ENCODE data around the gene ARHGEF2.

Gene ARHGEF2

GRCh38 chr1:155918660-155919059 lies 59.7 kb downstream of the ARHGEF2 start:
- TF ChIP-seq CTCF (conservative IDR thresholded peaks at IDR 0.05; ENCODE audit: low read depth, low read length): no peak
- no peaks in the 10 kb centered on the region for H3K4me1 ChIP-seq (ENCODE audit: low read depth, poor library complexity, severe bottlenecking)
- H3K27ac ChIP-seq: no peak overlapping the region
- no peak overlapping the region for H3K9ac ChIP-seq
- H4K20me1 ChIP-seq (ENCODE audit: insufficient read depth): no peaks in the 10 kb centered on the region
- no peak overlapping the region for H3K4me2 ChIP-seq
- no peak overlapping the region for H2AFZ ChIP-seq (ENCODE audit: low read depth)
- H3K4me3 ChIP-seq (IDR thresholded peaks at IDR 0.05; ENCODE audit: insufficient read depth, low read depth, low read length): no peak overlapping the region
- peaks cover 10% of the 10 kb centered on the region; the same call in 1 of the 2 replicates for H3K79me2 ChIP-seq (ENCODE audit: insufficient read depth, low read depth)
- peaks cover 78% of the 10 kb centered on the region; the same call in 1 of the 2 replicates for H3K36me3 ChIP-seq (ENCODE audit: insufficient read depth)
- no peaks in the 10 kb centered on the region for H3K27me3 ChIP-seq (ENCODE audit: insufficient read depth, low read depth)

- no peak overlapping the region for H3K27ac ChIP-seq
- peaks cover 49% of the 10 kb centered on the region; the same call in 1 of the 2 replicates for H3K36me3 ChIP-seq (ENCODE audit: insufficient read depth)
- TF ChIP-seq CTCF (conservative IDR thresholded peaks at IDR 0.05; ENCODE audit: low read depth, low read length): no peak
Observed at GRCh38 chr1:155913969-155914757, 64.2 kb downstream of the ARHGEF2 start.

GRCh38 chr1:155912056-155912536 lies 66.3 kb downstream of the ARHGEF2 start:
- no peaks in the 10 kb centered on the region for H4K20me1 ChIP-seq (ENCODE audit: insufficient read depth)
- H3K36me3 ChIP-seq (ENCODE audit: insufficient read depth): peaks cover 42% of the 10 kb centered on the region; the same call in 1 of the 2 replicates
- H3K9ac ChIP-seq: no peak overlapping the region
- TF ChIP-seq CTCF (conservative IDR thresholded peaks at IDR 0.05; ENCODE audit: low read depth, low read length): no peak
- H3K79me2 ChIP-seq (ENCODE audit: insufficient read depth, low read depth): peaks cover 7% of the 10 kb centered on the region; the same call in 1 of the 2 replicates
- H2AFZ ChIP-seq (ENCODE audit: low read depth): no peak overlapping the region
- peak overlapping the region; percentile 25; the same call in 1 of the 2 replicates for H3K27ac ChIP-seq
- H3K4me2 ChIP-seq: peak overlapping the region; percentile 66
- no peaks in the 10 kb centered on the region for H3K27me3 ChIP-seq (ENCODE audit: insufficient read depth, low read depth)
- no peak overlapping the region for H3K4me3 ChIP-seq (IDR thresholded peaks at IDR 0.05; ENCODE audit: insufficient read depth, low read depth, low read length)
- peaks cover 28% of the 10 kb centered on the region for H3K4me1 ChIP-seq (ENCODE audit: low read depth, poor library complexity, severe bottlenecking)

More at GRCh38 chr1:155913969-155914757, 64.2 kb downstream of the ARHGEF2 start:
- Histone ChIP-seq H4K20me1 (ENCODE audit: insufficient read depth) (no peaks in the 10 kb centered on the region), H3K27me3 (ENCODE audit: insufficient read depth, low read depth) (no peaks in the 10 kb centered on the region), H3K4me1 (ENCODE audit: low read depth, poor library complexity, severe bottlenecking) (peaks cover 28% of the 10 kb centered on the region), H3K4me3 (IDR thresholded peaks at IDR 0.05; ENCODE audit: insufficient read depth, low read depth, low read length) (no peak overlapping the region), H2AFZ (ENCODE audit: low read depth) (no peak overlapping the region), H3K4me2 (no peak overlapping the region), H3K9ac (no peak overlapping the region), H3K79me2 (ENCODE audit: insufficient read depth, low read depth) (peaks cover 7% of the 10 kb centered on the region; the same call in 1 of the 2 replicates)

- Histone ChIP-seq H3K36me3 (ENCODE audit: insufficient read depth) (peaks cover 35% of the 10 kb centered on the region; the same call in 1 of the 2 replicates), H4K20me1 (ENCODE audit: insufficient read depth) (no peaks in the 10 kb centered on the region), H3K9ac (peak within 1 kb of the TSS; percentile 40; the same call in 1 of the 2 replicates), H2AFZ (ENCODE audit: low read depth) (peak within 1 kb of the TSS; percentile 46), H3K4me2 (peak within 1 kb of the TSS; percentile 73), H3K27ac (peak within 1 kb of the TSS; percentile 25; the same call in 1 of the 2 replicates), H3K4me3 (IDR thresholded peaks at IDR 0.05; ENCODE audit: insufficient read depth, low read depth, low read length) (peak within 1 kb of the TSS; percentile 100), H3K27me3 (ENCODE audit: insufficient read depth, low read depth) (no peaks in the 10 kb centered on the region), H3K4me1 (ENCODE audit: low read depth, poor library complexity, severe bottlenecking) (peaks cover 28% of the 10 kb centered on the region), H3K79me2 (ENCODE audit: insufficient read depth, low read depth) (peaks cover 7% of the 10 kb centered on the region; the same call in 1 of the 2 replicates)
- TF ChIP-seq CTCF (conservative IDR thresholded peaks at IDR 0.05; ENCODE audit: low read depth, low read length): no peak; the same call in 1 of the 2 replicates
Observed at GRCh38 chr1:155911156-155912055, 66.9 kb downstream of the ARHGEF2 start, which contains the start of gene RIT1. Gene RIT1 (minus strand): TSS chr1:155911349. CDS start chr1:155910761, 588 bp downstream.

Measured in KMS-11 (cell line).